HUES6 (cell line): ENCODE measurements around the gene ATP8B1.
"Not testable (repeated sequence)": the region's sequence is repeated elsewhere in the genome, so short reads cannot be mapped to it uniquely, and the experiment has no call there.

Source experiments
- H3K27ac ChIP-seq: 2 replicates; pipeline ENCODE4 v1.7.0; 2013; ENCODE audit warnings: low read depth, mild to moderate bottlenecking, low read length, inconsistent platforms
- H3K27me3 ChIP-seq: 2 replicates; pipeline ENCODE4 v1.6.1; 2013; ENCODE audit warnings: low read length; ENCODE audit not compliant: control insufficient read depth, insufficient read depth
- H3K36me3 ChIP-seq: 2 replicates; pipeline ENCODE4 v1.6.1; 2013; ENCODE audit warnings: low read length; ENCODE audit not compliant: control insufficient read depth, insufficient read depth
- H3K4me1 ChIP-seq: 2 replicates; pipeline ENCODE4 v1.6.1; 2013; ENCODE audit warnings: low read length; ENCODE audit not compliant: control insufficient read depth, insufficient read depth
- H3K4me3 ChIP-seq: 2 replicates; pipeline ENCODE4 v1.5.1; 2013; ENCODE audit warnings: low read depth, low read length
- H3K9ac ChIP-seq: one replicate; pipeline ENCODE4 v1.6.1; 2013; ENCODE audit warnings: mild to moderate bottlenecking, low read length
- H3K9me3 ChIP-seq: 2 replicates; pipeline ENCODE4 v1.6.1; 2013; ENCODE audit warnings: low read depth, low read length; ENCODE audit not compliant: control insufficient read depth, insufficient read depth

The ATP8B1 gene

DNA sequence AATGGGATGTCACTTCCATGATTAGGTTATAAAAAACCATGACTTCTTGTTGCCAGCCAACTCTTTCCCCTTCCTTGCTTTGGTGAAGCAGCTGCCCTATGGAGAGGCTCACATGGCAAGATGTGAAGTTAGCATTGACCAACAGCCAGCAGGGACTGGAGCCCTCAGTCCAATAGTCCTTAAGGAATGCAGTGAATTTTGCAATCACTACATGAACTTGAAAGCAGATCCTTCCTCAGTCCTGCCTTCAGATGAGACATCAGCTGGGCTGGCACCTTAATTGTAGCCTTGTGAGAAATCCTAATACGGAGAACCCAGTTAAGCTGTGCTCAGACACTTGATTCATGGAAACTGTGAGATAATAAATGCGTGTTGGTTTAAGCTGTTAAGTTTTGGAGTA is 61.8 kb downstream of the ATP8B1 start:
- Histone ChIP-seq H3K9me3 (peaks cover 7% of the 10 kb centered on the region), H3K36me3 (no peaks in the 10 kb centered on the region), H3K4me3 (no peak overlapping the region), H3K27ac (no peak overlapping the region), H3K27me3 (no peaks in the 10 kb centered on the region), H3K4me1 (peaks cover 11% of the 10 kb centered on the region), H3K9ac (no peak overlapping the region)

GRCh38 chr18:57738078-57738477 is 65.0 kb downstream of the ATP8B1 start:
- H3K9me3 ChIP-seq: peaks cover 7% of the 10 kb centered on the region
- peaks cover 3% of the 10 kb centered on the region for H3K4me1 ChIP-seq
- no peak overlapping the region for H3K9ac ChIP-seq
- no peak overlapping the region for H3K4me3 ChIP-seq
- no peaks in the 10 kb centered on the region for H3K27me3 ChIP-seq
- H3K36me3 ChIP-seq: no peaks in the 10 kb centered on the region
- H3K27ac ChIP-seq: no peak overlapping the region

DNA sequence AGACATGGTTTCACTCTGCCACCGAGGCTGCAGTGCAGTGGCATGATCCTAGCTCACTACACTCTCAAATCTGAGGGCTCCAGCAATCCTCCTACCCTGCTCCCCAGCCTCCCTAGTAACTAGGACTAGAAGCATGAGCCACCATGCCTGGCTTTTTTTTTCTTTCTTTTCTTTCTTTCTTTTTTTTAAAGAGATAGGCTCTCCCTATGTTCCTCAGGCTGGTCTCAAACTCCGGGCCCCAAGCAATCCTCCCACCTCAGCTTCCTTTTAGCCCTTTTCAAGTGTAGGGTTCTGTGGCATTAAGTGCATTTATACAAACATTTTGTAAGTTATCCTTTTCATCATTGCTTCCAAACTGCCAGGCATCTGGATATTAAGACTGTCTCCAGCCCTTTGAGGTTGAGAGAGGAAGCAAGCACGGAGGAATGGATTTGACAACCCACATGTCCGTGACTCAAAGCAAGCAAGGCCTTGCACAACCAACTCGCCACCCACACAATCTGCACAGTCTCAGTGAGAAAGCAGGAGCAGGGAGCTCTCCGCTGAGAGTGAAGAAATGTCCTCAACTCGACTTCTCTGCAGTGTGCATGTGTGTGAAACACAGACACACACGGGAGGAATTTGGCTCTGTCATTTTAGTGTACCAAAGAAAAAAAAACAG is 65.6 kb downstream of the ATP8B1 start:
- H3K4me1 ChIP-seq: no peaks in the 10 kb centered on the region
- no peak overlapping the region for H3K4me3 ChIP-seq
- H3K27ac ChIP-seq: no peak overlapping the region
- H3K9ac ChIP-seq: no peak overlapping the region
- no peaks in the 10 kb centered on the region for H3K36me3 ChIP-seq
- H3K9me3 ChIP-seq: peaks cover 7% of the 10 kb centered on the region
- no peaks in the 10 kb centered on the region for H3K27me3 ChIP-seq

GRCh38 chr18:57735042-57735441 is 68.1 kb downstream of the ATP8B1 start:
- H3K36me3 ChIP-seq, H3K27me3 ChIP-seq, H3K9me3 ChIP-seq, H3K4me3 ChIP-seq, H3K9ac ChIP-seq, H3K27ac ChIP-seq, H3K4me1 ChIP-seq: not testable (repeated sequence)

GRCh38 chr18:57733861-57734260 is 69.3 kb downstream of the ATP8B1 start:
- Histone ChIP-seq H3K4me3 (no peak overlapping the region), H3K4me1 (no peaks in the 10 kb centered on the region), H3K36me3 (no peaks in the 10 kb centered on the region), H3K27me3 (no peaks in the 10 kb centered on the region), H3K27ac (no peak overlapping the region), H3K9ac (no peak overlapping the region), H3K9me3 (no peaks in the 10 kb centered on the region)

- Histone ChIP-seq H3K9me3 (0 out of 2 replicates have a peak, but pooled peaks cover 4% of the 10 kb centered on the region), H3K9ac (no peak overlapping the region), H3K36me3 (no peaks in the 10 kb centered on the region), H3K27me3 (no peaks in the 10 kb centered on the region), H3K4me1 (no peaks in the 10 kb centered on the region), H3K27ac (no peak overlapping the region), H3K4me3 (no peak overlapping the region)
These were observed 73.0 kb downstream of the ATP8B1 start for GRCh38 chr18:57730146-57730545.

- Histone ChIP-seq H3K36me3 (no peaks in the 10 kb centered on the region), H3K27me3 (no peaks in the 10 kb centered on the region), H3K4me3 (no peak overlapping the region), H3K9ac (no peak overlapping the region), H3K4me1 (no peaks in the 10 kb centered on the region), H3K9me3 (0 out of 2 replicates have a peak, but pooled peaks cover 4% of the 10 kb centered on the region), H3K27ac (no peak overlapping the region)
These were observed 74.1 kb downstream of the ATP8B1 start for GRCh38 chr18:57728941-57729511.

GRCh38 chr18:57727952-57728807 is 74.9 kb downstream of the ATP8B1 start:
- Histone ChIP-seq H3K9ac (no peak overlapping the region), H3K4me3 (no peak overlapping the region), H3K9me3 (0 out of 2 replicates have a peak, but pooled peaks cover 4% of the 10 kb centered on the region), H3K4me1 (no peaks in the 10 kb centered on the region), H3K27ac (no peak overlapping the region), H3K36me3 (no peaks in the 10 kb centered on the region), H3K27me3 (no peaks in the 10 kb centered on the region)

DNA sequence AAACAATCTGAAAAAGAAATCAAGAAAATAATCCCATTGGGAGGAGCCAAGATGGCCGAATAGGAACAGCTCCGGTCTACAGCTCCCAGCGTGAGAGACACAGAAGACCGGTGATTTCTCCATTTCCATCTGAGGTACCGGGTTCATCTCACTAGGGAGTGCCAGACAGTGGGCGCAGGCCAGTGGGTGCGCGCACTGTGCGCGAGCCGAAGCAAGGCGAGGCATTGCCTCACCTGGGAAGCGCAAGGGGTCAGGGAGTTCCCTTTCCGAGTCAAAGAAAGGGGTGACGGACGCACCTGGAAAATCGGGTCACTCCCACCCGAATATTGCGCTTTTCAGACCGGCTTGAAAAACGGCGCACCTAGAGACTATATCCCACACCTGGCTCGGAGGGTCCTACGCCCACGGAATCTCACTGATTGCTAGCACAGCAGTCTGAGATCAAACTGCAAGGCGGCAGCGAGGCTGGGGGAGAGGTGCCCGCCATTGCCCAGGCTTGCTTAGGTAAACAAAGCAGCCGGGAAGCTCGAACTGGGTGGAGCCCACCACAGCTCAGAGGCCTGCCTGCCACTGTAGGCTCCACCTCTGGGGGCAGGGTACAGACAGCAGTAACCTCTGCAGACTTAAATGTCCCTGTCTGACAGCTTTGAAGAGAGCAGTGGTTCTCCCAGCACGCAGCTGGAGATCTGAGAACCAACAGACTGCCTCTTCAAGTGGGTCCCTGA is 83.7 kb downstream of the ATP8B1 start:
- not testable (repeated sequence) for H3K9ac ChIP-seq, H3K9me3 ChIP-seq, H3K27ac ChIP-seq, H3K4me3 ChIP-seq, H3K27me3 ChIP-seq, H3K36me3 ChIP-seq, H3K4me1 ChIP-seq

DNA sequence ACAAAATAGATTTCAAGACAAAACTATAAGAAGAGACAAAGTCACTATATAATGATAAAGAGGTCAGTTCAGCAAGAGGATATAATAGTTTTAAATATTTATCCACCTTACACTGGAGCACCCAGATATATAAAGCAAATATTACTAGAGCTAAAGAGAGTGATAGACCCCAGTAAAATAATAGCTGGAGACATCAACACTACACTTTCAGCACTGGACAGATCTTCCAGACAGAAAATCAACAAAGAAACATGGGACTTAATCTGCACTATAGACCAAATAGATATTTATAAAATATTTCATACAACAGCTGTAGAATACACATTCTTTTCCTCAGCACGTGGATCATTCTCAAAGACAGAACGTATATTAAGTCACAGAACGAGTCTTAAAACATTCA is 86.6 kb downstream of the ATP8B1 start:
- H3K9ac ChIP-seq: no peak overlapping the region
- no peak overlapping the region for H3K27ac ChIP-seq
- H3K36me3 ChIP-seq: no peaks in the 10 kb centered on the region
- no peaks in the 10 kb centered on the region for H3K27me3 ChIP-seq
- H3K4me3 ChIP-seq: no peak overlapping the region
- peaks cover 6% of the 10 kb centered on the region for H3K9me3 ChIP-seq
- H3K4me1 ChIP-seq: peaks cover 8% of the 10 kb centered on the region
